ENCODE measurements around the gene NDUFAF2.

Gene NDUFAF2, protein sequence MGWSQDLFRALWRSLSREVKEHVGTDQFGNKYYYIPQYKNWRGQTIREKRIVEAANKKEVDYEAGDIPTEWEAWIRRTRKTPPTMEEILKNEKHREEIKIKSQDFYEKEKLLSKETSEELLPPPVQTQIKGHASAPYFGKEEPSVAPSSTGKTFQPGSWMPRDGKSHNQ

DNA sequence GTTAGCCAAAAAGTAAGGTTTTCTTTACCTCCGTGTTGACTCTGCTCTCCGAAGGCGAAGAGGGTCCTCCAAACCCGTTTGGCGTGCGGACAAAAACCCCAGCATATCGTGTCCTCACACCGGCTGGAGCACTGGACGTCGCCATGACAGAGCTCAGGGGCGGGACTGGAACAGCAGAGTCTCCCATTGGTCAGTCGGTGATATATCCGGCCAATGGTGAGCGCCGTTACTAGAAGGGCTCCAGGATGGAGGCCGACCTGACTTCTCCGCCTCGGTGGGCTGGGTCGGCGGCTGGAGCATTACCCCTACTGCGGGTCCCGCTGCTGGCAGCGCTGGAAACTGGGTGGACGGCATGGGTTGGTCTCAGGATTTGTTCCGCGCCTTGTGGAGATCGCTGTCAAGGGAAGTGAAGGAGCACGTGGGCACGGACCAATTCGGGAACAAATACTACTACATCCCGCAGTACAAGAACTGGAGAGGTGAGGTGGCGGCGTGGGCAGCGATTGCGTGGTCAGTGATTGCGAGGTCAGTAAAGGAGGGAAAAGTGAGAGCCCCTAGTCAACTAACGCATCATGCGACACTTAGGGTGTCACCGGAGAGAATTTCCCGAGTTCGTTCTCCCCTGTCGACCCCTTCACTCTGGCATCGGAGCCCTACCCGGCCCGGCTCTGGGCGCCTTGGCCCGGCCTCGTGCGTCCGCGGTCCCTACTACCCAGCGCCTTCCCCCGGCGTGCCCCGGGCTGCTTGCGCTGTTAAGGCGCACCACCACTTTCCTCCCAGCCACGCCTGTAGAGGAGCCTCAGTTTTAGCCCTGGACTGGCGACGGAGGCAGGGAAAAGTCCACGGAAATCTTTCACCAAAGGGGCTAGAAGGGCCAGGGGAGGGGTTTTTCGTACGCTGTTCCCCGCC lies at the start of gene NDUFAF2, which contains the start of gene ERCC8:
Gene NDUFAF2 (plus strand): TSS at position 302 of the 909 bp plus-strand sequence. CDS start 51 bp downstream, at position 353.
Gene ERCC8 (minus strand): TSS at position 167 of the 909 bp plus-strand sequence. CDS start 62 bp downstream, at position 105.
- no peaks in the 10 kb centered on the region for H3K27me3 Mint-ChIP-seq
- peaks cover 3% of the 10 kb centered on the region for H3K36me3 Mint-ChIP-seq
- H3K4me3 Mint-ChIP-seq: no peak within 1 kb of the TSS
- H3K9me3 Mint-ChIP-seq: no peaks in the 10 kb centered on the region
- H3K27ac Mint-ChIP-seq: peak within 1 kb of the TSS; percentile 70
- H3K4me1 Mint-ChIP-seq: peaks cover 29% of the 10 kb centered on the region

DNA sequence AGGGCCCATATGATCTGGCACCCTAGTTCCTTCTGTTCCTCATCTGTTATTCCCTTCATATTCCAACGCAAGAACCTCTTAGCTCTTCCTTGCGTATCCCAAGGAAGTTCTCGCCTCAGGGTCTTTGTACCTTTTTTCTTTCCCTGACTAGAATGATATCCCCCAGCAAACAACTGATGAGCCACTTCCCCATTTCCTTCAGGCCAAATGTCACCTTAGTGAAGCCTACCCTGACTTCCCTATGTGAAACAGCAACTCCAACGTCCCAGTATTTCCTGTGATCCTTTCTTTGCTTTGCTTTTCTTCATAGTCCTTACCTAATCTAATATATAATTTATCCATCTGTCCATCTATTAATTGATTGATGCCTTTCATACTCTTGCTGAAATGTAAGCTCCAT lies 48.0 kb upstream of the NDUFAF2 start:
- H3K9me3 Mint-ChIP-seq: peaks cover 6% of the 10 kb centered on the region
- no peak overlapping the region for H3K4me3 Mint-ChIP-seq

DNA sequence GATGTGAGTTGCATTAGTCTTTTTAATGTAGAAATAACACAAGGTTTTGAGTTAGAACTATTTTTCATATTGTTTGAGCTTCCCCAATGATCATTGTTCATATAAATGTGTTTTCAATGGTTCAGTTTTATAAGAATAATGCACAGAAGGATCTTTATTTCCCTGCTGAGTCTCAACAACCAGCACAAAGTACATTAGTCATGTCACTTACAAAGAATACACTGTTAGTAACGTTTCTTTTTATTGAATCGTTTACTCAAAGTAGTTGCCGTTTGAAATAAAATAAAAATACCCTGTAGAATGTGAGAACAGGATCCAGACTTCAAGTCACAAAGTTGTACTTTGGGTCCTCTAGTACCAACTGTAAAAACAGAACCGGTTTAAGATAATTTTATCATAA lies 41.6 kb upstream of the NDUFAF2 start:
- H3K27me3 Mint-ChIP-seq: no peaks in the 10 kb centered on the region
- H3K27ac Mint-ChIP-seq: no peak overlapping the region
- no peak overlapping the region for H3K4me3 Mint-ChIP-seq
- no peaks in the 10 kb centered on the region for H3K4me1 Mint-ChIP-seq
- H3K9me3 Mint-ChIP-seq: no peaks in the 10 kb centered on the region
- peaks cover 19% of the 10 kb centered on the region for H3K36me3 Mint-ChIP-seq

More for the DNA sequence above, 48.0 kb upstream of the NDUFAF2 start:
- no peaks in the 10 kb centered on the region for H3K4me1 Mint-ChIP-seq
- no peak overlapping the region for H3K27ac Mint-ChIP-seq
- peaks cover 29% of the 10 kb centered on the region for H3K36me3 Mint-ChIP-seq
- no peaks in the 10 kb centered on the region for H3K27me3 Mint-ChIP-seq

DNA sequence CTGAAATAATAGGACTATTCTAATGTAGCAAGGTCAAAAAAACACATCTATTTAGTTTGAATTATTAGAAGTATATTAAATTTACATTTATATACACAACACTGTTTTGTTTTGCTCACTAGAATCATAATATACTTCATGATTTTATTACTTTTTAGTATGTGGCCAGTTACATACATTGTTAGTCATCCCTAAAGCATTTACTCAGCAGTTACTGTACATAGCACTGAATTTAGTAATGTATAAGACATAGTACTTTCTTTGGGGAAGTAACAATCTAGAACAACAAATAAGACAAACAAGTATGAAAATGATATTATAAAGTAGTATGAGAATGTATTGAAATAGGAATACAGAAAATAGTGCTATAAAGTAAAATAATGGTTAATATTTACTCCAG lies 28.4 kb upstream of the NDUFAF2 start:
- no peak overlapping the region for H3K27ac Mint-ChIP-seq
- H3K27me3 Mint-ChIP-seq: no peaks in the 10 kb centered on the region
- no peaks in the 10 kb centered on the region for H3K9me3 Mint-ChIP-seq
- no peak overlapping the region for H3K4me3 Mint-ChIP-seq
- peaks cover 43% of the 10 kb centered on the region for H3K36me3 Mint-ChIP-seq
- H3K4me1 Mint-ChIP-seq: no peaks in the 10 kb centered on the region

DNA sequence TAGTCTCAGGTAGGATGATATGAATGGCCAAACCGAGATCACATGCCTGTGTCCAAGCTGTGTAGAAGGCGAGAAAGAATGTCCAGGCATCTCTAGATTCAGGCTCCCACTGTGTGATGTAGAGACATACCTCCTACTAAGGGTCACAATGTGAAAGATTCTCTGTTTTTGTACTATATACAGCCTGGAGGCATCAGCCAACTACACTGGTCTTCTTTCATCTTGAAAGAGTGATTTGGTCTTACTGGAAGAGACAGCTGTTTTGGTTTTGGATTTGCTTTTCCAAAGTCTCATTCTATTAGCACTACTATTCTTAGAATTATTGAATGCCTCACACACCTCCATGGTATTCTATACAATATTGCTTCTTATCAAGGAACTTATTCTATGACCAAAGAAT lies 26.5 kb upstream of the NDUFAF2 start:
- no peaks in the 10 kb centered on the region for H3K9me3 Mint-ChIP-seq
- H3K4me1 Mint-ChIP-seq: no peaks in the 10 kb centered on the region
- H3K4me3 Mint-ChIP-seq: no peak overlapping the region
- H3K36me3 Mint-ChIP-seq: peaks cover 42% of the 10 kb centered on the region
- no peaks in the 10 kb centered on the region for H3K27me3 Mint-ChIP-seq
- H3K27ac Mint-ChIP-seq: no peak overlapping the region

DNA sequence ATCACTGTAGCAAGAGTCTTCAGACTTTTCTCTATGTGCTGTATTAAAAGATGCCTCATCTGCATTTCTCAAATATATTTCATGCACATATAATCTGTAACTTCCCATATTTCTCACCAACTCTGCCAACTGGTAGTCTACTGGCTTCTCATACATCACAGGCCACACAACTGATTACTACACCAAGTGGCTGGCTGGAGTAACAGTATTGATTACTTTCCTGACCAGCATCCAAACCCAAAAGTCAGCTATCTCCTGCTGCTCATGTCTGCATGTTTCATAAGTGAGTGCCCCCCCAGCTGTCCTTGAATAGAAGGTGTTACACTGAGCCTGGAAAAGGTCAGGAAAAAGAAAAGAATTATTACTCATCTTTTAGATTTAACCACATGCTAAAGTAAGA lies 17.6 kb upstream of the NDUFAF2 start:
- Mint-ChIP-seq H3K4me3 (no peak overlapping the region), H3K27ac (no peak overlapping the region), H3K27me3 (no peaks in the 10 kb centered on the region), H3K9me3 (no peaks in the 10 kb centered on the region), H3K36me3 (peaks cover 9% of the 10 kb centered on the region), H3K4me1 (no peaks in the 10 kb centered on the region)

DNA sequence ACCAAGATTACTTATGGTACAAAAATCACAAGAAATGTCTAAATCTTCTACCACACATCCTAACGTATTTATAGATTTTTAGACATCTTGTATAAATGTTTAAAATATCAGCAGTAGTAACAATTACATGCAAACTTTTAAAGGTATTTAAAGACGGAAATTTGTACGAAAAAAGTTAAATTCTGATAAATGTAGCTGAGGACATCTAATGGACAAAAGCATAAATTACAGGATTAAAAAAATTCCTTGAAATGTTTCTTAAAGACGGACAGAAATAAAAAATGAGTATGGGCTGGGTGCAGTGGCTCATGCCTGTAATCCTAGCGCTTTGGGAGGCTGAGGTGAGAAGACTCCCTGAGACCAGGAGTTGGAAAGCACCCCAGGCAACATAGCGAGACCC lies 16.0 kb upstream of the NDUFAF2 start:
- Mint-ChIP-seq H3K36me3 (peaks cover 5% of the 10 kb centered on the region), H3K4me1 (no peaks in the 10 kb centered on the region), H3K4me3 (no peak overlapping the region), H3K27me3 (no peaks in the 10 kb centered on the region), H3K9me3 (no peaks in the 10 kb centered on the region), H3K27ac (no peak overlapping the region)

DNA sequence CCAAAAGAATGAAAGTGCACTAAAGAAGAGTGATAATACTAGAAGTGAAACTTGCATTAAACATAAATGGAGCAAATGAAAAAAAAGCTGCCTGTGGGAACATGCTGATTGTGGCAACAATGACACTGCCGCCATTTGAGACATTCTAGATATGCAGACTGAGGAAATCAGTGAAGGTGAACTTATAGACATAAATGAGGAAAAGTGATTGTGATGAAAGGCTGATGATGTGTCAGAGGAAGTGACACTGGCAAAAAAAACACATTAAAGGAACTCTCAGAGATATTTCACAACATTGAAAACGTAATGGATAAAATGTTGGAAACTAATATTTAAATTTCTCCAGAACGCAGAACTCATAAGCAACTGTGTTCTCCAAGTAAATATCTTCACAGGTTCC lies 1.4 kb upstream of the NDUFAF2 start:
- no peaks in the 10 kb centered on the region for H3K9me3 Mint-ChIP-seq

DNA sequence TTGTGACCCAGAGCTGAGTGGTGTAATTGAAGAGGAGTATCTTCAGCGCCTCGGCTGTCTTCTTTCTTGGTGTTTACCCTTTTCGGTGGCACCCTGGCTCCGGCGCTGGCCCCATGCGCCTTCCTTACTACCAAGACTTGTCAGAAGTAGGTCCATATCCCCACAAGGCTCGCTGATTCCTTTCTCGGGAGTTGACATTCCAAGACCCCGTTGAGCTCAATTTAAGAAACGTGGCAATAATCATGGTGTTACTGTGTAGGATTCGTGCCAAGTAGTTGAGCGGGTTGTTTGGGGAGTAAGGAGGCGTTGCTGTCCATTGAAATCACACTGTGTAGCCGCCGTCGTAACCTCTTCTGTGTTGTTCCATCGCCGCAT lies 795 bp downstream of the NDUFAF2 start:
- no peaks in the 10 kb centered on the region for H3K27me3 Mint-ChIP-seq
- H3K36me3 Mint-ChIP-seq: peaks cover 5% of the 10 kb centered on the region
- peaks cover 34% of the 10 kb centered on the region for H3K4me1 Mint-ChIP-seq
- peak overlapping the region; percentile 70 for H3K27ac Mint-ChIP-seq
- H3K9me3 Mint-ChIP-seq: no peaks in the 10 kb centered on the region
- no peak overlapping the region for H3K4me3 Mint-ChIP-seq

More for the DNA sequence above, 1.4 kb upstream of the NDUFAF2 start:
- H3K4me3 Mint-ChIP-seq: no peak overlapping the region
- H3K27ac Mint-ChIP-seq: no peak overlapping the region
- peaks cover 23% of the 10 kb centered on the region for H3K4me1 Mint-ChIP-seq
- H3K27me3 Mint-ChIP-seq: no peaks in the 10 kb centered on the region
- peaks cover under 1% of the 10 kb centered on the region for H3K36me3 Mint-ChIP-seq

DNA sequence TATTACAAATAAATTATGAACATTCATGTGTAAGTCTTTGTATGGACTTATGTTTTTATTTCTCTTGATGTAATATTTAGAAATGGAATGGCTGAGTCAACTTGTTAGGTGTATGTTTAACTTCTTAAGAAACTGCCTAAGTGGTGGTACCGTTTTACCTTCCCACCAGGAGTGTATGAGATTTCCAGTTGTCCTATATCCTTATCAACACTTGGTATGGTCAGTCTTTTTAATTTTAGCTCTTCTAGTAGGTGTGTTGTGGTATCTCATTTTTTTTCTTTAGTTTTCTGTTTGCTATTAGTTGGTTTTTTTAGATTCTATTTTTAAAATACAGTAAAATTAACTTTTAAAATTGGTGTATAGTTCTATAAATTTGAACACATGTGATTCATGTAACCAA lies 3.7 kb downstream of the NDUFAF2 start:
- peaks cover 36% of the 10 kb centered on the region for H3K4me1 Mint-ChIP-seq
- H3K27ac Mint-ChIP-seq: no peak overlapping the region
- no peaks in the 10 kb centered on the region for H3K9me3 Mint-ChIP-seq
- H3K27me3 Mint-ChIP-seq: no peaks in the 10 kb centered on the region
- H3K36me3 Mint-ChIP-seq: peaks cover 8% of the 10 kb centered on the region
- no peak overlapping the region for H3K4me3 Mint-ChIP-seq

DNA sequence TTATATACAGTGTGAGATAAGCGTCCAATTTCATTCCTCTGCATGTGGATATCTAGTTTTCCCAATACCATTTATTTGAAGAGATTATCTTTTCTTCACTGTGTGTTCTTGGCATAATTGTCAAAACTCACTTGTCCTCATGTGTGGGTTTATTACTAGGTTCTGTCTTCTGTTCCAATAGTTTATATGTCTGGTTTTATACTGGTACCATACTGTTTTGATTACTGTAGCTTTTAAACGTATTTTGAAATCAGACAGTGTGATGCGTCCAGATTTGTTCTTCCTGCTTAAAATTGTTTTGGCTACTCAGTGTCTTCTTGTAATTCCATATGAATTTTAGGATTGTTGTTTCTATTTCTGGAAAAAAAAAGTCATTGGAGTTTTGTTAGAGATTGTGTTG lies 10.2 kb downstream of the NDUFAF2 start:
- Mint-ChIP-seq H3K27me3 (no peaks in the 10 kb centered on the region), H3K4me1 (peaks cover 32% of the 10 kb centered on the region), H3K36me3 (peaks cover 5% of the 10 kb centered on the region), H3K9me3 (no peaks in the 10 kb centered on the region), H3K27ac (no peak overlapping the region), H3K4me3 (no peak overlapping the region)

DNA sequence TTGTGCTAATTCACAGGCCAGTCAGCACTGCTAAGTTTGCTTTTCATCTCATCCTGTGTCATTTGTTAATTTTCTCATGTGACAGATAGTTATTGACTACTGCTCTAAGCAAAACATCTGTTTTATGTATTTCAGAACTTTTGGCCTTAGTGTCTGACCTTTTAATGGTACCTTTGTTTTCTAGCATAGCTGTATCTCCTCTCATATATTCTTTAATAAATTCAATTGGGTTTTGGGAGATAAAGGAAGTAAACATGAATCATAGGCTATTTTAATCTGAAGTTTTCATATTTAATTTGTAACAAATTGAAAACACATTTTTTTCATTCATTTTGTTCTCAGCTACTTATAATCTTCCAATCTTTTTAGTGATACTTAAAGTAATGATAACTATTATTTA lies 13.1 kb downstream of the NDUFAF2 start:
- Mint-ChIP-seq H3K27ac (no peak overlapping the region), H3K27me3 (no peaks in the 10 kb centered on the region), H3K36me3 (no peaks in the 10 kb centered on the region), H3K4me3 (no peak overlapping the region), H3K4me1 (peaks cover 30% of the 10 kb centered on the region), H3K9me3 (no peaks in the 10 kb centered on the region)

DNA sequence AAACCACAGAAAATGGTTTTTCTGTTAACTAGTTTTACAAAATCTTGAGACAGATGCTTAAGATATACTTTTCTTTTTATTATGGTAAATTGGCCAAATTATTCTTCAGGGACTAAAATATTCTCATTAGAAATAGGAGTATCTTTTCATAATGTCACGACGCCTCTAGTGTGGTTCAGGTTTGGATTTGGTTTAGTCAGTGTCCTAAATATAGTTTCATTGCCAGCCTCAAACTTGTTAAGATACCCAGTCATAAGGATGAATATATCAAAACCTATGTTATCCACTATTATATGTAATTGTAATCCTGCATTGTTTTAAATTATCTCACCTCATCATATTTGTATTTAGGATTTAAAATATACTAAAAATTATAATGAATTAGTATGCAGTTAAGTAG lies 13.7 kb downstream of the NDUFAF2 start:
- peaks cover 33% of the 10 kb centered on the region for H3K4me1 Mint-ChIP-seq

DNA sequence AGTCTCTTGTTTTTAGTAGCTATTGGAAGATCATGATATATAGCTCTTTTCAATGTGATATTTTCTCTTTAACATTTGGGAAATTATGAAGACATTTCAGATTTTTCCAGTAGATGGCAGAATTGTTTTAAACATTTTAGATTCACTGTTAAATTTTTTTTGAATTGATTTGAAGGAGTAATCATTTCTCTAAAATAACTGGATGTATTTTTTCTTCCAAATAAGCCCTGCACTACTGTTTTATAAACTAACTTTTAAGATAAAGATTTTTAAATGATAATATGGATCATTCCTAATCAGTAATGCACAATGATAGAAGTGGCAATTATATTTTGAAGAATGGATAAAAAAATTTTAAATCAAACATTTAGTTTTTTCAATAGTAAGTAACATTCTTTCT lies 14.2 kb downstream of the NDUFAF2 start:
- no peaks in the 10 kb centered on the region for H3K36me3 Mint-ChIP-seq
- no peak overlapping the region for H3K4me3 Mint-ChIP-seq
- peaks cover 35% of the 10 kb centered on the region for H3K4me1 Mint-ChIP-seq
- H3K9me3 Mint-ChIP-seq: no peaks in the 10 kb centered on the region
- no peaks in the 10 kb centered on the region for H3K27me3 Mint-ChIP-seq
- H3K27ac Mint-ChIP-seq: no peak overlapping the region

More for the DNA sequence above, 13.7 kb downstream of the NDUFAF2 start:
- no peaks in the 10 kb centered on the region for H3K27me3 Mint-ChIP-seq
- H3K27ac Mint-ChIP-seq: no peak overlapping the region
- no peak overlapping the region for H3K4me3 Mint-ChIP-seq
- H3K9me3 Mint-ChIP-seq: no peaks in the 10 kb centered on the region
- no peaks in the 10 kb centered on the region for H3K36me3 Mint-ChIP-seq

DNA sequence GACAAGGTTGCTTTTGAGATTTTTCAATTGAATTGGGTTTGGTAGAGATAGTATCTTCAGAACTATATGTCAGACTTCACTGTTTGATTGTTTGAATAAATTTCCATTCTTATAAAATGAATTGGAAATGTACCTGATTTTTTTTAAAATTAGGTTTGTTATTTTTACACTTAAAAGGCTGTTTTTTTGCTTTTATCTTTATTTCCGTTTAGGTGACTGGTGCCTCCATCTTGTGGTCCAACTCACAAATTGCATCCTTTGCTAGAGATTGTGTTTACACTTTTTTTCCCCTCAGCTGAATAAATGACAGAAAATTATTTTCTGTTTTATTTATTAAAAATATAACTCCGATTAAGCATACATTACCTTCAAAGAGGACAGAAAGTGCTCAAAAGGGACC lies 15.6 kb downstream of the NDUFAF2 start:
- Mint-ChIP-seq H3K4me3 (no peak overlapping the region), H3K27ac (no peak overlapping the region), H3K4me1 (peaks cover 38% of the 10 kb centered on the region), H3K27me3 (no peaks in the 10 kb centered on the region), H3K36me3 (peaks cover 9% of the 10 kb centered on the region), H3K9me3 (no peaks in the 10 kb centered on the region)

DNA sequence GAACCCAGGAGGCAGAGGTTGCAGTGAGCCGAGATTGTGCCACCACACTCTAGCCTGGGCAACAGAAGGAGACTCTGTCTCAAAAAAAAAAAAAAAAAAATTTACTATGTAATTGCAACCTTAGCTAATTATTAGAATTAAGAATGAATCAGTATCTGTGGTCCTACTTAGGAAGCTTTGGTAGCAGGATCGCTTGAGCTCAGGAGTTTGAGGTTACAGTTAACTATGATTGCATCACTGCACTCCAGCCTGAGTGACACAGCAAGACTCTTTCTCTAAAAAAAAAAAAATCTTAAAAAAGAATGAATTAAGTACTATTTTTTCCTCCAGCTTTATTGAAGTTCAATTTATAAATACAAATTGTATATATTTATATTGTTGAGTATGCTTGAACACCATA lies 16.7 kb downstream of the NDUFAF2 start:
- Mint-ChIP-seq H3K4me1 (peaks cover 36% of the 10 kb centered on the region), H3K4me3 (no peak overlapping the region), H3K27ac (no peak overlapping the region), H3K9me3 (peaks cover 7% of the 10 kb centered on the region), H3K36me3 (peaks cover 15% of the 10 kb centered on the region), H3K27me3 (no peaks in the 10 kb centered on the region)

All from activated naive CD4-positive, alpha-beta T cell treated with anti-CD3 and anti-CD28 coated beads, Interleukin-2, amount 50 U/mL, for 24 hours (primary cell).